GM19372 (cell line): Measurements from ENCODE around the gene RITA1.
A peak's percentile ranks its signal among the peaks of the same experiment; 100 is the strongest.

Experiments used
- ATAC-seq: cut with Tn5 transposase; IDR thresholded peaks from one replicate; pipeline ENCODE4 v1.9.1; 2021; ENCODE audit warnings: mild to moderate bottlenecking, low read depth, moderate library complexity; ENCODE audit not compliant: unreplicated experiment

RITA1 gene

GRCh38 chr12:113152835-113153814 is 32.4 kb upstream of the RITA1 start:
- ATAC-seq: peak; percentile 50

DNA sequence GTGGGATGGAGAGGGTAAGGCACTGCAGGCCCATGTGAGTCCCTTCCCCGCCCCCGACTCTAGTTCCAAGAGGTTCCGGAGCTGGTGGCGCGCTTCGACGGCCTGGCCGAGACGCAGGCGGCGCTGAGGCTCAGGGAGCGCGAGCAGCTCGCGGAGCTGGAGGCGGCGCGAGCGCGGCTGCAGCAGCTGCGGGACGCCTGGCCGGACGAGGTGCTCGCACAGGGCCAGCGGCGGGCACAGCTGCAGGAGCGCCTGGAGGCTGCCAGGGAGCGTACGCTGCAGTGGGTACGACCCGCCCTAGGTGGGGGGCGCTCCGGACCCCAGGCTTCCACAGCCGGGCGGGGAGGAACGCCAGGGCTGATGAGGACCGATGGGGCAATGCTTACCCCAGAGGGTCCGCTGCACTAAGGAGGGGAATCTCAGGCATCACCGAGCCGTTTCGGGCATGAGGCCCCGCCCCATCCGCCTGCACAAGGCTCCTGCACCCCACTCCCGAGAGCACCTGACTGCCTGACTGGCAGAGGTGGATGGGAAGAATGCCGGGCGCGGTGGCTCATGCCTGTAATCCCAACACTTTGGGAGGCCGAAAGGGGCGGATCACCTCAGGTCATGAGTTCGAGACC is 31.1 kb upstream of the RITA1 start:
- ATAC-seq: no peak

GRCh38 chr12:113155060-113155459 is 30.5 kb upstream of the RITA1 start:
- ATAC-seq: no peak

- no peak for ATAC-seq
Measured at GRCh38 chr12:113155646-113156045, 29.9 kb upstream of the RITA1 start.

GRCh38 chr12:113157218-113157859 is 28.2 kb upstream of the RITA1 start:
- ATAC-seq: no peak

- ATAC-seq: no peak
Measured at GRCh38 chr12:113158439-113159203, 26.9 kb upstream of the RITA1 start.

GRCh38 chr12:113159937-113160336 is 25.6 kb upstream of the RITA1 start:
- ATAC-seq: no peak

- ATAC-seq: no peak
Measured at GRCh38 chr12:113161415-113162016, 24.0 kb upstream of the RITA1 start.

GRCh38 chr12:113162102-113163029 is 23.2 kb upstream of the RITA1 start:
- ATAC-seq: no peak

DNA sequence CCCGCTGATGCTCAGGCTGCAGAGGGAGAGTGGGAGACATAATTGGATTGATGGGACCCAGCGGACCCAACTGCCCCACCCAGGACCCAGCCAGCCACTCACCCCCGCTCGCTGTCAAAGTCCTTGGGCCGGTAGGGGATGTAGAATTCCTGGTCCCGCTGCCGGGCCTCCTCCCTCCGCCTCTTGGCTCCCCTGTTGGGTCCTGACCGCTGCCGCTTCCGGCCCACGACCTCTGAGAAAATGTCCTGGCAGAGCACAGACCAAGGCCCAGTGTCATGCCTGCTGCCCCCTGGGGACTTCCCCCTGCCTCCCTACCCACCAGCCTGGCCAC is 22.5 kb upstream of the RITA1 start:
- ATAC-seq: no peak

- ATAC-seq: no peak
Measured at GRCh38 chr12:113164014-113164413, 21.5 kb upstream of the RITA1 start.

DNA sequence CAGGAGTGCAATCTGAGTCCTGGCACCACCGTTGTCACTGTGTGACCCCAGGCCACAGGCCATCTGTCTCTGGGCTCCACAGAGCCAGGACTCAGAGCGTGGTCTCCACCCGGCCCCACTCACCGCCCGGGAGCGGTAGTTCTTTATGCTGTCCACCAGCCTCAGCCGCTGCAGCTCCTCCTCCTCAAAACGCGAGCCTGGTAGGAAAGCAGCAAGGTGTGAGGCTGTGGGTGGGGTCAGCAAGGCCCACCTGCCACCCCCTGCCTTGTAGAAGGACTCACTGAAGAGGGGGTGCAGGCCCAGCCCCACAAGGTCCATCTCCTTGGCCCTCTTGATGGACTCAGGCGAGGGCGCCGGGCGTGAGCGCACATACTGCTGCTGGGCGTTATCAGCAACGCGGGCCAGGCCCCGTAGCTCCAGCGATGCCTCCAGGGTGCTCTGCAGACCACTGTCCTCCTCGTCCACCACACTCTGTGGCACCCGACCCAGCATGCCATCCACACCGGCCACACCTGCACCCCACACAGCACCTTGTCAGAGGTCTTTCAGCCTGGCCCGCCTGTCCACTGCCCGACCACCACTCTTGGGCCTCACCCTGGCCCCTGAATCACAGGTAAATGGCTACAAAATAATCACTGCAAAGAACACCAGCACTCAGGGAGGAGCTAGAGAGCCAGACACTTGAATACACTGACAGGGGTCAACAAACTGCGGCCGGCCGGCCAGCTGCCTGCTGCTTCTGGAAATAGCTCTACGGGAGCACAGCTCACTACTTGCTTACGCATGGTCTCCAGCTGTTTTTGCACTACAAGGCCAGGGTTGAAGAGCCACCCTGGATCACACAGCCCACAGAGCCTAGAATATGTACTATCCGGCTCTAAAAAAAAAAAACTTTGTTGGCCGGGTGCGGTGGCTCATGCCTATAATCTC is 19.7 kb upstream of the RITA1 start:
- no peak for ATAC-seq

DNA sequence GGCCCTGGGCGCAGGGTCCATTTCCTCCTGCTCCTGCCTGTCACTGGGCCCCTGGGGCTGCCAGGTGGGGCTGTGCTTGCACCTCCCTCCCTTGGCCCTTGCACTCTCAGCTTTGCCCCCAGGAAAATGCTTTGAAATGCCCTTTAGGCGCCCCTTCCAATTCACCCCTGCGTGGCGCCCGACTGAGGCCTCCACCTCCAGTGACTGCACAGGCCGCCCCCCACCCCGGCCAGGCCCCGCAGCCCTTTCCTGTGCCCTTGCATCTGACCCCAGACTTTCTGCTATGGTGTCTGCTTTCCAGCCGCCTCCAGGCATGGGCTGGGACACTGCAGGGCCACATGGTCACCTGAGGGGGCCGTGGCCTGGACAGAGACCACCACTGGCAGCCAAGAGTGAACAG is 17.7 kb upstream of the RITA1 start:
- ATAC-seq: no peak

DNA sequence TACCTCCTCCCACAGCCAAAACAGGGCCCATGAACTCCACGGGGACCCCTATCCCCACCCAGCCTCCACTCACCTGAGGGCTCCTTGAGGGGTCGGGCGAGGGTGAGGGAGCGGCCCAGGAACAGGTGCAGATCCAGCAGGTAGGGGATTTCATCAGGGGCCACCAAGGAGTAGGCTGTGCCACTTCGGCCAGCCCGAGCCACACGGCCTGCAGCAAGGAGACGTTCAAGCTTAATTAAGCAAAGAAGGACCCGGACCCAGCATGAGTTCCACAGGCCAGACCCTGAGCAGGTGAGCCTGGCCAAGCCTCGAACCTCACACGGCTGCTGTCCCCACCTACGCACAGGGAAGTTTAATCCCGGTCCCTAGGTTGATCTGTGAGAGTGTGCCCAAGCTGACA is 15.8 kb upstream of the RITA1 start:
- ATAC-seq: no peak

GRCh38 chr12:113170457-113170856 is 15.1 kb upstream of the RITA1 start:
- no peak for ATAC-seq

GRCh38 chr12:113170926-113171325 is 14.6 kb upstream of the RITA1 start:
- no peak for ATAC-seq

- no peak for ATAC-seq
Measured at GRCh38 chr12:113171543-113171942, 14.0 kb upstream of the RITA1 start.

GRCh38 chr12:113172185-113172584 is 13.3 kb upstream of the RITA1 start:
- no peak for ATAC-seq
